Kidney epithelial cell (primary cell): ENCODE data around the gene TSKS. TPM values are rescaled to one million over a fixed set of nuclear protein-coding genes. Genes with fewer than 3 reads are reported as not detected.

Experiments used
- DNase-seq: peaks from one replicate; pipeline ENCODE4 v3.0.0-alpha.2; 2010; ENCODE audit warnings: low read depth
- H3K27me3 ChIP-seq: 2 replicates; pipeline ENCODE4 v1.6.0; 2011; ENCODE audit warnings: low read length; ENCODE audit not compliant: control insufficient read depth, insufficient read depth
- H3K36me3 ChIP-seq: 2 replicates; pipeline ENCODE4 v1.5.1; 2011; ENCODE audit warnings: low read length; ENCODE audit not compliant: control insufficient read depth, insufficient read depth
- H3K4me3 ChIP-seq: 2 replicates; pipeline ENCODE4 v1.5.1; 2011; ENCODE audit warnings: low read depth, mild to moderate bottlenecking, control low read depth, low read length
- CTCF ChIP-seq: IDR thresholded peaks from 2 replicates; pipeline ENCODE4 v1.5.1; 2011; ENCODE audit warnings: mild to moderate bottlenecking, moderate library complexity, low read length, control low read depth, inconsistent platforms; ENCODE audit not compliant: insufficient read depth, poor library complexity, severe bottlenecking
- total RNA-seq: library from RNA; depleted of rRNA; stranded (reverse); fragments of >200 nt; gene quantifications from 2 replicates; pipeline ENCODE4 v1.2.3, GENCODE V29; 2015

TSKS gene
- total RNA-seq: not detected in 2 replicates

- Histone ChIP-seq H3K27me3 (no peaks in the 10 kb centered on the region), H3K36me3 (no peaks in the 10 kb centered on the region), H3K4me3 (no peak within 1 kb of the TSS)
- DNase-seq: no peak
- TF ChIP-seq CTCF: no peak
Measured at GRCh38 chr19:49763230-49763629, at the start of gene TSKS. TSS of gene TSKS (minus strand) at chr19:49763306. CDS start at chr19:49763247, 59 bp downstream.

- Histone ChIP-seq H3K36me3 (no peaks in the 10 kb centered on the region), H3K27me3 (no peaks in the 10 kb centered on the region), H3K4me3 (peak overlapping the region; percentile 72)
- no peak for DNase-seq
- TF ChIP-seq CTCF: no peak
Measured at GRCh38 chr19:49812452-49812996, 49.4 kb upstream of the TSKS start.

GRCh38 chr19:49811328-49811727 lies 48.2 kb upstream of the TSKS start:
- Histone ChIP-seq H3K4me3 (no peak overlapping the region), H3K36me3 (no peaks in the 10 kb centered on the region), H3K27me3 (no peaks in the 10 kb centered on the region)
- no peak for DNase-seq
- no peak for TF ChIP-seq CTCF

- Histone ChIP-seq H3K27me3 (no peaks in the 10 kb centered on the region), H3K36me3 (no peaks in the 10 kb centered on the region), H3K4me3 (no peak overlapping the region)
- DNase-seq: no peak
- no peak for TF ChIP-seq CTCF
Measured at GRCh38 chr19:49809941-49810389, 46.9 kb upstream of the TSKS start.

GRCh38 chr19:49809160-49809940 lies 46.2 kb upstream of the TSKS start:
- H3K36me3 ChIP-seq: no peaks in the 10 kb centered on the region
- no peaks in the 10 kb centered on the region for H3K27me3 ChIP-seq
- H3K4me3 ChIP-seq: peak overlapping the region; percentile 51
- no peak for DNase-seq
- TF ChIP-seq CTCF: peak; percentile 4
